GM12891 (cell line): ENCODE data around the gene SLC2A4RG.

Experiments used
- POLR2A ChIP-seq: IDR thresholded peaks from 2 replicates; pipeline ENCODE4 v1.6.1; 2011; ENCODE audit warnings: low read depth, low read length, control low read depth
- POLR2AphosphoS5 ChIP-seq: IDR thresholded peaks from 2 replicates; pipeline ENCODE4 v1.6.1; 2011; ENCODE audit warnings: low read depth, low read length, control low read depth

- TF ChIP-seq POLR2A = no peak
- TF ChIP-seq POLR2AphosphoS5 = no peak
Observed at GRCh38 chr20:63768591-63769515, 29.3 kb downstream of the SLC2A4RG start.
